ENCODE data around the gene CCDC138. TPM values are rescaled to one million over a fixed set of nuclear protein-coding genes. Genes with fewer than 3 reads are reported as not detected.
"Not testable (repeated sequence)": the region's sequence is repeated elsewhere in the genome, so short reads cannot be mapped to it uniquely, and the experiment has no call there.

The CCDC138 gene
- total and polyA plus RNA-seq, 2 of the 13 experiments (the other 11 are each of a cell fraction or from before 2014, with no cell fraction given) = 5.6 to 32.5 TPM

GRCh38 chr2:108786354-108787215 is at the start of gene CCDC138 (continued):
- TF ChIP-seq BCLAF1 (IDR thresholded peaks at IDR 0.05) = no peak
- no peak; the same call in 1 of the 2 replicates for TF ChIP-seq ZNF879 (CRISPR knock-in tag; IDR thresholded peaks at IDR 0.05)
- no peak for TF ChIP-seq RARG (CRISPR knock-in tag; IDR thresholded peaks at IDR 0.05; ENCODE audit: low read depth)
- TF ChIP-seq CERS6 (CRISPR knock-in tag; IDR thresholded peaks at IDR 0.05) = no peak
- TF ChIP-seq NFATC3 (CRISPR knock-in tag; IDR thresholded peaks at IDR 0.05) = 0 out of 2 replicates have a peak, but pooled peaks have one; percentile 35
- peak; percentile 92; the same call in 1 of the 2 replicates for TF ChIP-seq IRF2 (CRISPR knock-in tag; IDR thresholded peaks at IDR 0.05)

- H3K4me1 ChIP-seq (ENCODE audit: insufficient read depth, low read length); in situ Hi-C loops (cut with HindIII; ENCODE audit: extremely low pct_ligation_motif_present, low pct_unique_long_range_greater_than_20kb); H2AFZ ChIP-seq (ENCODE audit: low read length); DNase-seq (ENCODE audit: low spot score); BruUV-seq (replicated peaks); FAIRE-seq; H3K4me3 ChIP-seq (replicated peaks in 1 of 3; ENCODE audit: insufficient read depth in 1 of 3, low read depth in 2 of 3, low read length in 3 of 3); H3K27me3 ChIP-seq (ENCODE audit: control insufficient read depth in 1 of 2, insufficient read depth in 2 of 2, low read length in 2 of 2); ATAC-seq; H3K27ac ChIP-seq (ENCODE audit: extremely low read length, insufficient read depth, low read length); H3K9me3 ChIP-seq (ENCODE audit: low read length); H4K20me1 ChIP-seq (ENCODE audit: insufficient read depth, low read length); H3K79me2 ChIP-seq (ENCODE audit: insufficient read depth, low read length); H3K4me2 ChIP-seq (ENCODE audit: low read depth, low read length); POLR2A ChIA-PET; CTCF ChIA-PET (ENCODE audit: low intra/inter-chr PET ratio, low total read pairs); intact Hi-C loops (cut with micrococcal nuclease; ENCODE audit: unreplicated experiment); H3K9ac ChIP-seq (ENCODE audit: insufficient read depth, low read depth, low read length): not testable (repeated sequence)
- peaks cover 3 to 21% of the 10 kb centered on the region in 2 experiments; a peak in 3 of 5 replicates for H3K36me3 ChIP-seq (replicated peaks in 1 of 2; ENCODE audit: control insufficient read depth in 1 of 2, insufficient read depth in 2 of 2, low read length in 2 of 2)
- 97% methylated on average over 9 of the region's 9 CpGs for WGBS (ENCODE audit: low lambda C conversion rate)
These were observed 28.6 kb upstream of the CCDC138 start for GRCh38 chr2:108757973-108758372.

Measured in HepG2 (cell line).